Astrocyte of the spinal cord (primary cell): ENCODE results near the gene FBN1.

ENCODE experiments used
- DNase-seq: peaks from one replicate; pipeline ENCODE4 v3.0.0; 2011; ENCODE audit warnings: low read depth, low spot score
- H3K4me3 ChIP-seq: 2 replicates; pipeline ENCODE4 v1.5.1; 2011; ENCODE audit warnings: low read depth, mild to moderate bottlenecking, low read length, moderate library complexity
- CTCF ChIP-seq: IDR thresholded peaks from 2 replicates; pipeline ENCODE4 v1.5.1; 2012; ENCODE audit warnings: low read depth, mild to moderate bottlenecking, low read length, inconsistent platforms
- in situ Hi-C: cut with HindIII; loops from 2 replicates; pipeline ENCODE4 v1.10.0; 2017; ENCODE audit warnings: low sequenced_read_pairs

FBN1 gene

DNA sequence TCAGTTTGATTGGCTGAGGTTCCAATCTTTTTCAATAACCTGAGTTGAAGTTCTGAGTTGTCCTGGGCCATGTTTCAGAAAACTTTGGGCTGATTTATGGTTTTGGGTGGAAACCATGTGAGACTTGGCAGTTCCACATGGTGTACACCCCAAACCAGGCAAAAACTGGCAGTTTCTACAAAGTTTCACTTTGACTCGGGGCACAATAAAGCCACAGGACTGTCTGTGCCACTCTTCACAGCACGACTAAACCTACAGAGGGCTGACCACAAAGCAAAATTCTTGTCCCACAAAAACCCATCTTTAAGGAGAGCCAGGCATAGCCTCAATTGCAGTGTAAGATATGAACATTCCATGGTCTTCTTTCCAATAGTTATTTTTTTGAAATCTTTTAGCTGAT lies 159.3 kb downstream of the FBN1 start:
- in situ Hi-C loops, result no loop called here
- peak; percentile 41 for DNase-seq
- no peak overlapping the region for H3K4me3 ChIP-seq
- TF ChIP-seq CTCF, result no peak

DNA sequence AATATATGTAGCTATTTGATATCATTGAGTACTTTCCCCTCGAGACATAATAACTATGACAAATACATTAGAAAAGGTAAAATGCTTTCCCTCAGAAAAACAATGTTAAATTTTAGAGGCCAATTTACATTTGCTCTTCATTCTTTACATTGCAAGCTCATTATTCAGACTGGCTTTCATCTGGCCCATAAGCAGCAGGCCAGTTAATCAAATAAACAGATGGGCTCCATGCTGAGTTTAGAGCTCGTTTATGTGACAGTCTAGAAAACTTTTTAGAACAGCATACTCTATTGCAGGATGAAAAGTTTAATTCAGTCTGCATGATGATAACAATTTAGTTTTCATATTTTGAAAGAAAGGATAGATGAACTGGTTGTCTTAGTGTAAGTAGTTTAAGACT lies 163.7 kb downstream of the FBN1 start:
- peak; percentile 71 for DNase-seq
- no peak for TF ChIP-seq CTCF
- in situ Hi-C loops, result no loop called here
- H3K4me3 ChIP-seq, result no peak overlapping the region

GRCh38 chr15:48479751-48480150 lies 165.8 kb downstream of the FBN1 start:
- no peak overlapping the region for H3K4me3 ChIP-seq
- no peak for TF ChIP-seq CTCF
- in situ Hi-C loops, result no loop called here
- DNase-seq, result no peak

DNA sequence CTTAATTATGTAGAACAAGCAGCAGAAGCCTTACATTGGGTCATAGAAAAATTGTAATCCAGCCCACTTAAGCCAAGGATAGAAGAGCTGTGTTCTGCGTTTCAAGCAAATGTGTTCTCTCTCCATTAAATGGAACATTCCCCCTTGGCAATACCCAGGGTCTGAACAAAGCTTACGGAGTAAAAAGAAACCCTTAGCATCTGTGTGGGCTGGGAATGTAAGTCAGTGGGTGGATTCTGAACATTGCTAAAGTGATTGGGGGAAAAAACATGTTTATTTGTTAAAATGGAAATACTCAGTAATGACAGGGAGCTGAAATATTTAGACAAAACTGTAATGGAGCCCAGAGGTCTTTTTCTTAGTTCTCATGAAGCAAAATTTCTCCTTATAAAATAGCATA lies 166.9 kb downstream of the FBN1 start:
- in situ Hi-C loops, result no loop called here
- DNase-seq, result no peak
- H3K4me3 ChIP-seq, result no peak overlapping the region
- no peak for TF ChIP-seq CTCF

DNA sequence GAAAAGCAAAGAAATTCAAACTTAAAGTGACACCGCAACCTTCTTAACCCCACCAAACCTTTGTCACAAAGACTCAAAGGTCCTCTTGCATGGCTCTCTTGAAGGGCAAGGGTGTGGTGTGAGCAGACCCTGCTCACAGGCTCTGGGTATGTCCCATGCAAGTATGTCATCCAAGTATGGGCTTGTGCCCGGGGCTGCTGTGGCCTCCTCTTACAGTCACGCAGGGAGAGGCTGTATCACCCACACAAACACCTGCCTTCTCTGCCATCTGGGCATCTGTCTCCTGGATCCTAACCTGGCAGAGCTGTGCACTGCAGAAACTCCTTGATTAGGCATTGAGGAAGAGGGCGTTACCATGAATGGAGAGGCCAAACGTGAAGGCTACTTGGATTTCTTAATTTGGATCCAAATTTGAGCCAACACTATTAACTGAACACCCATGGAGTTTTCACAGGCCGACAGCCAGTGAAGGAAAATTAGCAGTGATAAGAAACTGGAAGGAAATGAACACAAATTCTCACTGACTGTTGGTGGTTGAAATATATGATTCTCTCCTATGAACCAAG lies 167.6 kb downstream of the FBN1 start:
- no peak for DNase-seq
- H3K4me3 ChIP-seq, result no peak overlapping the region
- TF ChIP-seq CTCF, result no peak
- in situ Hi-C loops, result no loop called here

GRCh38 chr15:48475600-48476395 lies 169.7 kb downstream of the FBN1 start:
- in situ Hi-C loops, result no loop called here
- no peak overlapping the region for H3K4me3 ChIP-seq
- TF ChIP-seq CTCF, result no peak
- DNase-seq, result no peak
